ENCODE data around the gene MOB3B. TPM values are rescaled to one million over a fixed set of nuclear protein-coding genes. Genes with fewer than 3 reads are reported as not detected.

Gene MOB3B
- polyA plus RNA-seq, 2 of the 4 experiments (the other 2 are of a cell fraction) = 6.0 to 6.4 TPM

- no peak for TF ChIP-seq CTCF (IDR thresholded peaks at IDR 0.05)
- no peak for TF ChIP-seq BHLHE40 (IDR thresholded peaks at IDR 0.05; ENCODE audit: low read depth, low read length)
These were observed 75.6 kb downstream of the MOB3B start (continued) for GRCh38 chr9:27453860-27454553.

- 84% methylated on average over 3 of the region's 3 CpGs for WGBS (ENCODE audit: missing lambda C conversion rate)
- Histone ChIP-seq H3K9me3 (no peaks in the 10 kb centered on the region), H3K4me1 (0 out of 3 replicates have a peak, but pooled peaks cover 3% of the 10 kb centered on the region), H3K4me2 (no peak overlapping the region), H3K27ac (no peak overlapping the region), H3K4me3 (no peak overlapping the region)
- FAIRE-seq (no peak), ATAC-seq (no peak), DNase-seq (ENCODE audit: low read depth in 1 of 2, low spot score in 1 of 2) (no peak)
- CTCF ChIA-PET = interaction anchor here (1.1 to 2.6 kb wide), 2 partner anchors 13 to 79 kb away, joined by 3 to 9 read pairs; partner anchors contain the start of gene MOB3B
- TF ChIP-seq RFX5 (IDR thresholded peaks at IDR 0.05) (no peak), KDM1A (IDR thresholded peaks at IDR 0.05; ENCODE audit: low read depth) (no peak), HES2 (IDR thresholded peaks at IDR 0.05) (no peak), ZFP36 (IDR thresholded peaks at IDR 0.05; ENCODE audit: borderline replicate concordance, partially characterized antibody) (no peak), RNF2 (IDR thresholded peaks at IDR 0.05; ENCODE audit: borderline replicate concordance, low read depth) (no peak), ESRRA (IDR thresholded peaks at IDR 0.05; ENCODE audit: borderline replicate concordance, low read length) (no peak), MAFK (IDR thresholded peaks at IDR 0.05; ENCODE audit: partially characterized antibody) (no peak), ELK1 (IDR thresholded peaks at IDR 0.05; ENCODE audit: low read depth, low read length) (no peak), FOSB (CRISPR knock-in tag; IDR thresholded peaks at IDR 0.05) (no peak), NFE2L2 (conservative IDR thresholded peaks at IDR 0.05; ENCODE audit: low read length) (no peak), USF2 (IDR thresholded peaks at IDR 0.05) (no peak), KDM5A (IDR thresholded peaks at IDR 0.05) (no peak), REST (IDR thresholded peaks at IDR 0.05) (no peak), HMGXB4 (CRISPR knock-in tag; IDR thresholded peaks at IDR 0.05; ENCODE audit: borderline replicate concordance) (no peak), ATOH8 (CRISPR knock-in tag; IDR thresholded peaks at IDR 0.05; ENCODE audit: low read depth) (no peak), MAZ (IDR thresholded peaks at IDR 0.05; ENCODE audit: borderline replicate concordance, low read depth, low read length) (no peak), HEYL (CRISPR knock-in tag; IDR thresholded peaks at IDR 0.05) (no peak), E2F6 (IDR thresholded peaks at IDR 0.05; ENCODE audit: borderline replicate concordance, low read depth) (no peak), TP53 (CRISPR knock-in tag; IDR thresholded peaks at IDR 0.05) (no peak), CHD2 (IDR thresholded peaks at IDR 0.05; ENCODE audit: low read length, partially characterized antibody) (no peak)
- POLR2A ChIA-PET = no interaction called here
These were observed 78.3 kb downstream of the MOB3B start for GRCh38 chr9:27451207-27451797.
